Nephron progenitor cell (in vitro differentiated cells): ENCODE data around the gene ZFHX3.

ENCODE experiments used
- DNase-seq: peaks from one replicate; pipeline ENCODE4 v3.0.0; 2021
- H3K27ac Mint-ChIP-seq: 2 replicates; pipeline ENCODE4 v1.8.0; 2021; ENCODE audit warnings: mild to moderate bottlenecking, moderate library complexity, mixed read lengths
- H3K27me3 Mint-ChIP-seq: 2 replicates; pipeline ENCODE4 v1.8.0; 2021; ENCODE audit warnings: mild to moderate bottlenecking, low read depth, mixed read lengths; ENCODE audit not compliant: poor library complexity
- H3K36me3 Mint-ChIP-seq: 2 replicates; pipeline ENCODE4 v1.8.0; 2021; ENCODE audit warnings: low read depth, mixed read lengths
- H3K4me1 Mint-ChIP-seq: 2 replicates; pipeline ENCODE4 v1.8.0; 2021; ENCODE audit warnings: mixed read lengths
- H3K4me3 Mint-ChIP-seq: 2 replicates; pipeline ENCODE4 v1.8.0; 2021; ENCODE audit warnings: mild to moderate bottlenecking, moderate library complexity, mixed read lengths
- H3K9me3 Mint-ChIP-seq: 2 replicates; pipeline ENCODE4 v1.8.0; 2021; ENCODE audit warnings: mild to moderate bottlenecking, moderate library complexity, mixed read lengths
- TF ChIP-seq, protein P1 (sequence below): fragments of 200-600 bp; sonication (generic); IDR thresholded peaks from 2 replicates; pipeline ENCODE4 v1.5.0; 2021; ENCODE audit warnings: antibody characterized with exemption

The ZFHX3 gene

DNA sequence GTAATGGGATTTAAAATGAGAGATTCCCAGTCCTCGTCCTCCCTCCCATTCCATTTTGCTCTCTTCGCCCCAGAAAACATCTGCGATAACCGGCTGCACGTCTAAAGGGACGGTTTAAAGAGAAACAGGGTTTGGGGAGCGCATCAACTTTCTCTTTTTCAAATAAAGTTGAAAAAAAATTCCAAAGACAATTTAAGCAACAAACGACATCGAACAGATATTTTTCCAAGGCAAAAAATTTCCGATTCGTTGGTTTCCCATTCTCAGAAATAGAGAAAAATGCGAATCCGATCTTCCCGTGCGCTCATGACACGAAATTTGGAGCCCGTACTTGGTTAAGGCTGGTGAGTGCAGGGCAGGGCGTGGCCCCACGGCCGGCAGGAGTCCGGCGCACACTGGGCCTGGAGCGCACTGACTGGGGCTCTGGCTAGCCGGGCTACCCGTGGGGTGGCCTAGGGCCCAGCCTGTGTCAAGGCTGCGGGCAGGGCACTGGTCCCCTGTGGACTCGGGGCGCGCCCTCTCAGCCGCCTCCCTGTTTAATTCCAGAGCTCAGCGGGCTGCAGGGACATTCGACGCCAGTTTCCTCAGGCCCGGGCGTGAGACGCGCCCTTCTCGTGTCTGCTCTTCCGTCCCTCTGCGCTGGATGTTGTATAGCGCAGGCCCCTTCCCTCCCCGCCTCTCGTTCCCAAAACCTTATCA, 17.9 kb upstream of the ZFHX3 start:
- Mint-ChIP-seq H3K27me3 (peaks cover 89% of the 10 kb centered on the region), H3K4me1 (peaks cover 83% of the 10 kb centered on the region), H3K36me3 (no peaks in the 10 kb centered on the region), H3K4me3 (peak overlapping the region; percentile 68), H3K9me3 (no peaks in the 10 kb centered on the region), H3K27ac (no peak overlapping the region)
- DNase-seq, result no peak
- TF ChIP-seq, protein P1, sequence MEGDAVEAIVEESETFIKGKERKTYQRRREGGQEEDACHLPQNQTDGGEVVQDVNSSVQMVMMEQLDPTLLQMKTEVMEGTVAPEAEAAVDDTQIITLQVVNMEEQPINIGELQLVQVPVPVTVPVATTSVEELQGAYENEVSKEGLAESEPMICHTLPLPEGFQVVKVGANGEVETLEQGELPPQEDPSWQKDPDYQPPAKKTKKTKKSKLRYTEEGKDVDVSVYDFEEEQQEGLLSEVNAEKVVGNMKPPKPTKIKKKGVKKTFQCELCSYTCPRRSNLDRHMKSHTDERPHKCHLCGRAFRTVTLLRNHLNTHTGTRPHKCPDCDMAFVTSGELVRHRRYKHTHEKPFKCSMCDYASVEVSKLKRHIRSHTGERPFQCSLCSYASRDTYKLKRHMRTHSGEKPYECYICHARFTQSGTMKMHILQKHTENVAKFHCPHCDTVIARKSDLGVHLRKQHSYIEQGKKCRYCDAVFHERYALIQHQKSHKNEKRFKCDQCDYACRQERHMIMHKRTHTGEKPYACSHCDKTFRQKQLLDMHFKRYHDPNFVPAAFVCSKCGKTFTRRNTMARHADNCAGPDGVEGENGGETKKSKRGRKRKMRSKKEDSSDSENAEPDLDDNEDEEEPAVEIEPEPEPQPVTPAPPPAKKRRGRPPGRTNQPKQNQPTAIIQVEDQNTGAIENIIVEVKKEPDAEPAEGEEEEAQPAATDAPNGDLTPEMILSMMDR, result no peak

DNA sequence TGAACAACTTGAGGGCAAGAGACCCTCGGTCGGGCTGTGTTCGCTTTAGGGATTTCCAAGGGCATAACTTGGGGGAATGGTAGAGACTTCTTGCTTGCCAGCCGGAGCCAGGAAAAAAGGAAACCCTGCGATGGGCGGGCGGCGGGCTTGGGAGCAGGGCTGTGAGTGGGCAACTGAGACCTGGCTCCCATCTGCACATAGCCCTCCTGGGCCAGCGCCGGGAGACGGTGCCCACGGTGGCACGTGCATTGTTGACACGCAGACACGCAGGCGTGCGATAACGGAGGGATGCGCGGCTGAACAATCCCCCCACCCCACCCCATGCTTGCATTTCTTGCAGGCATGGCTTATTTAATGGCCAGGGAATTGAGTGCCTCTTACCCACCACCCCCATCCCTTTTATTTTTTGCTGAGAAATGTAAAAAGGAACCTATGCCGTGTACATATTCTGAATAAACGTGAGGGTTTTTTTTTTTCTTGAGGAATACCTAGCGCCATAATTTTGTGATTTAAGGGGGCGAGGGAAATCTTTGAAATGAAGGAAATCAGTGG, 17.1 kb upstream of the ZFHX3 start:
- Mint-ChIP-seq H3K27ac (no peak overlapping the region), H3K9me3 (no peaks in the 10 kb centered on the region), H3K36me3 (no peaks in the 10 kb centered on the region), H3K4me1 (peaks cover 83% of the 10 kb centered on the region), H3K27me3 (peaks cover 95% of the 10 kb centered on the region), H3K4me3 (peak overlapping the region; percentile 68)
- no peak for DNase-seq
- TF ChIP-seq, protein P1, result no peak

DNA sequence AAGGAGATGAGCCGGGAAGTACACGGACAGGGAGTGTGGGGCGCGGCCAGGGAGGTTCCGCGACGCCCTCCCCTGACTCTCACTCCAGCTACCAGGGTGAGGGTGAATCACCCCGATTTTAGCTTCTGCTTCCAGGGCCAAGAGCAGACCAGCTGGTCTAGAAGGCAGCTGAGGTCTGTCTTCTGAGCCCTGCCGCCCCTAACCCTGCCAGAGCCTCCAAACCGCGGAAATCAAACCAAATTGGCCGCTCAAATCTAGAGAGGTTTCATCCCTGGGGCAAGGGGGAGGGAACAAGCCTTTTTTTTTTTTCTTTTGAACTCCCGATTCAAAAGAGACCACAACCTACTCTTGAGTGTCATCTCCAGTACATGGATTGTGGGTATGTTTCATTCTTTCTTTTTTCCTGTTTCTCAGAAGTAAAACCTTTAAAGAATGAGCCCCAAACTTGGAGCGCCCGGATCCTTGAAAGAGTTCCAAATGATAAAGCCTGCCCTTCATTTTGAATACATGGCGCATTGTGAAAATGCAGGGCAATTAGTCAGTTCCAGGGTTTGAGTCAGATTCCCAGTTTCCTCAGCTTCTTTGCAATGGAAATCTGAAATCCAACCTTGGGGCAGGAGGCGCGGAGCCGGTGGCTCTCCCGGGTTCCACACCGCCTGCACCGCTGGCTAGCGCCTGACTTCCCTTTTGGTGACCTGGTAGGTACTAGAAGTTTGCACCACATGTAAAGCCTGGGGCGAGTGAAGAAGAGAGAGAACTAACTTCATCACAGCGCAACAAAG, 16.5 kb upstream of the ZFHX3 start:
- no peak for DNase-seq

DNA sequence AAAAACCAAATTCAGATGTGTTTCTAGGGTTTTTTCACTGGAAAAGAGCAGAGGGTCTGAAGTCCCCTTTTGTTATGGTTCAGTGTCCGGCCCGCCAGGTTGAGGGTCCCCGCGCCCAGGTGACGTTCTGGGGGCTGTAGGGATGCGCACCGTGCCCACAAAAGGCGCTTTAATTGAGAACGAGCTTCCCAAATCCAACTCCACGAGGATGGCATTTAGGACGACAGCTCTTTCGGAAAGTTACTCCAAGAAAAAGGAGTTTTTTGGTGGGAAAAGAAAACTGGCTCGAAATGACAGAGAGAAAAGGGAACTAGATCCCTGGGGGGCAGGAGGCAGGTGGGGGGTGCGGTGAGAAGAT, 15.9 kb upstream of the ZFHX3 start:
- H3K27ac Mint-ChIP-seq, result no peak overlapping the region
- DNase-seq, result no peak
- H3K9me3 Mint-ChIP-seq, result no peaks in the 10 kb centered on the region
- H3K36me3 Mint-ChIP-seq, result no peaks in the 10 kb centered on the region
- H3K4me3 Mint-ChIP-seq, result peak overlapping the region; percentile 68
- peaks cover 83% of the 10 kb centered on the region for H3K4me1 Mint-ChIP-seq
- H3K27me3 Mint-ChIP-seq, result peaks cover 93% of the 10 kb centered on the region
- TF ChIP-seq, protein P1, result no peak

More for the DNA sequence above, 16.5 kb upstream of the ZFHX3 start:
- no peak overlapping the region for H3K27ac Mint-ChIP-seq
- H3K36me3 Mint-ChIP-seq, result no peaks in the 10 kb centered on the region
- TF ChIP-seq, protein P1, result no peak
- no peaks in the 10 kb centered on the region for H3K9me3 Mint-ChIP-seq
- peaks cover 94% of the 10 kb centered on the region for H3K27me3 Mint-ChIP-seq
- peak overlapping the region; percentile 68 for H3K4me3 Mint-ChIP-seq
- H3K4me1 Mint-ChIP-seq, result peaks cover 83% of the 10 kb centered on the region

DNA sequence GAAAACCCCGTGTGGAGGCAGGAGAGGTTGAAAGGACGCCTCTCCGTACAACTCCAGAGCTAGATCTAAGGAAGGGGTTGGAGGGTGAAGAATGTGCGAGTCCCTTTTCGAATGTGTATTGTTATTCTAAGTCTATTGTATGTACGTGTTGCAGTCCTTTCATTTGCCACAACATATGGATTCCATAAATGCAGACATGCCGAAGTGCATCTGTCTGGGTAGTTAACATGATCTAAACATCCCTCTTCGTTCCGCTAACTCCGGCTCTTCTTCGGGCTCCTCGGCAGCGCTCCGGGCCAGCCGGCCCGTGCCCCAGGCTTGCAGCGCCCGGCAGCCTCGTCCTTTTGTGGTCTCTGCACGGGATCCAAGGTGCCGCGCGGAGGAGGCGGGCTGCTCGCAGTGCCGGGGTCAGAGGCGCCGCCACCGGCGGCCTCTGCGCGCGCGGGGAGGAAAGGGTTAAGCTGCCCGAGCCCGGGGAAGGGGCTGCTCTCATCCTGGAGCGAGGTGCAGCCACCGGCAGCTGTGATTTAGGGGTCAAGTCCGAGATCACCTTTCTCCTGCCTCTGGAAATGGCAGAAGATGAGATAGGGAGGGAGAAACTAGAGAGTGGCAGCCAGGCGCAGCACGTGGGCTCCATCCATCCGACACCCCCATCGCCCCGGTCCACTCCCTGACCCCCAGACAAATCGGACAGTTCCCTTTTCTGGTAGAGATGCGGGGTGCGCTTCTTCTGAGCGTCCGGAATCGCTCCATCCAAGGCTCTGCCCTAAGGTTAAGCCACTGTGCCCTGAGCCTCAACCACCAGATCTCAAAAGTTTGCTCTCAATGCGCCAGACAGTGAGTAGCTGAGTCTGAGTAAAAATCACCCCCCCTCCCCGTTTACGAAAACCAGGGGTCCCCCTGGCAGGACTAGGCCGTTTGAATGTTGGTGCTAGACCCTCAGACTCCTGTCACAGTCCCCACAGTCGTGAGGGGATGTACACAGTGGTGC, 15.1 kb upstream of the ZFHX3 start:
- no peaks in the 10 kb centered on the region for H3K9me3 Mint-ChIP-seq
- H3K27ac Mint-ChIP-seq, result no peak overlapping the region
- peaks cover 76% of the 10 kb centered on the region for H3K4me1 Mint-ChIP-seq
- peak; percentile 78 for DNase-seq
- no peaks in the 10 kb centered on the region for H3K36me3 Mint-ChIP-seq
- TF ChIP-seq, protein P1, result no peak
- H3K4me3 Mint-ChIP-seq, result peak overlapping the region; percentile 80
- peaks cover 86% of the 10 kb centered on the region for H3K27me3 Mint-ChIP-seq
